Fibroblast of lung (primary cell): ENCODE measurements around the gene CHRM1. TPM values are rescaled to one million over a fixed set of nuclear protein-coding genes. Genes with fewer than 3 reads are reported as not detected.

Experiments used
- DNase-seq, 2 donors: peaks; one replicate each; pipeline versions ENCODE4 v3.0.0 to v3.0.0-alpha.2; 2010; ENCODE audit warnings: low read depth in 2 of 2
- H2AFZ ChIP-seq: 2 replicates; pipeline ENCODE4 v1.5.1; 2012; ENCODE audit warnings: low read length, control low read depth, inconsistent platforms
- H3K27ac ChIP-seq: 2 replicates; pipeline ENCODE4 v1.5.1; 2011; ENCODE audit warnings: low read length, control low read depth; ENCODE audit not compliant: insufficient read depth
- H3K27me3 ChIP-seq: 2 replicates; pipeline ENCODE4 v1.5.1; 2011; ENCODE audit warnings: mild to moderate bottlenecking, low read length; ENCODE audit not compliant: control insufficient read depth, insufficient read depth
- H3K36me3 ChIP-seq: 2 replicates; pipeline ENCODE4 v1.5.1; 2011; ENCODE audit warnings: low read length; ENCODE audit not compliant: control insufficient read depth, insufficient read depth
- H3K4me1 ChIP-seq: 2 replicates; pipeline ENCODE4 v1.5.1; 2011; ENCODE audit warnings: low read length; ENCODE audit not compliant: control insufficient read depth, insufficient read depth; ENCODE audit errors: extremely low read depth
- H3K4me2 ChIP-seq: 2 replicates; pipeline ENCODE4 v1.5.1; 2011; ENCODE audit warnings: low read length, control low read depth; ENCODE audit not compliant: insufficient read depth; ENCODE audit errors: extremely low read depth
- H3K4me3 ChIP-seq, 4 experiments: fragments of 200-600 bp in 1 of 4; sonication (generic) in 1 of 4; replicated peaks in 1 of 4; 2 replicates each; pipeline ENCODE4 v1.5.1; 2011 to 2016; ENCODE audit warnings: low read length in 4 of 4, low read depth in 3 of 4, mild to moderate bottlenecking in 3 of 4, control low read depth in 2 of 4, inconsistent platforms in 1 of 4, mixed read lengths in 1 of 4; ENCODE audit not compliant: insufficient read depth in 1 of 4; ENCODE audit errors: control extremely low read depth in 1 of 4
- H3K79me2 ChIP-seq: 2 replicates; pipeline ENCODE4 v1.5.1; 2012; ENCODE audit warnings: mild to moderate bottlenecking, low read length, inconsistent platforms; ENCODE audit not compliant: control insufficient read depth, insufficient read depth
- H3K9ac ChIP-seq: 2 replicates; pipeline ENCODE4 v1.5.1; 2011; ENCODE audit warnings: mild to moderate bottlenecking, low read length, control low read depth; ENCODE audit not compliant: insufficient read depth
- H3K9me3 ChIP-seq: 2 replicates; pipeline ENCODE4 v1.5.1; 2012; ENCODE audit warnings: low read depth, low read length; ENCODE audit not compliant: control insufficient read depth, insufficient read depth
- H4K20me1 ChIP-seq: 2 replicates; pipeline ENCODE4 v1.5.1; 2011; ENCODE audit warnings: low read length; ENCODE audit not compliant: control insufficient read depth, insufficient read depth; ENCODE audit errors: extremely low read depth
- CTCF ChIP-seq, 2 donors: IDR thresholded peaks in 1 of 2; conservative IDR thresholded peaks in 1 of 2; 1 replicate in 1 of 2; 2 replicates in 1 of 2; pipeline ENCODE4 v1.5.1; 2011 to 2012; ENCODE audit warnings: low read length in 2 of 2, control low read depth in 1 of 2, inconsistent platforms in 1 of 2, low read depth in 1 of 2, mild to moderate bottlenecking in 1 of 2
- EZH2 ChIP-seq: IDR thresholded peaks from 2 replicates; pipeline ENCODE4 v1.5.1; 2012; ENCODE audit warnings: low read length, control low read depth, mild to moderate bottlenecking; ENCODE audit errors: missing control alignments
- polyA plus RNA-seq, 2 donors: library from polyadenylated mRNA; depleted of rRNA in 1 of 2; stranded (reverse) in 1 of 2; unstranded in 1 of 2; fragments of >200 nt; gene quantifications; 2 replicates each; pipeline ENCODE4 v1.2.1, GENCODE V29; 2011 to 2012; ENCODE audit warnings: missing spikeins in 1 of 2
- total RNA-seq: library from RNA; depleted of rRNA; stranded (reverse); fragments of >200 nt; gene quantifications from 2 replicates; pipeline ENCODE4 v1.2.1, GENCODE V29; 2014

The CHRM1 gene
- total and polyA plus RNA-seq, 2 donors (not counting 1 experiment from before 2014, with no cell fraction given) = not detected

GRCh38 chr11:62897311-62897710 lies 23.9 kb downstream of the CHRM1 start:
- no peak for TF ChIP-seq EZH2
- TF ChIP-seq CTCF (conservative IDR thresholded peaks at IDR 0.05 in 1 of 2, IDR thresholded peaks at IDR 0.05 in 1 of 2; ENCODE audit: low read depth in 1 of 2, low read length in 2 of 2) = no peak
- Histone ChIP-seq H3K4me3 (no peak overlapping the region), H2AFZ (no peak overlapping the region), H3K9me3 (no peaks in the 10 kb centered on the region), H3K4me1 (no peaks in the 10 kb centered on the region), H3K79me2 (no peaks in the 10 kb centered on the region), H3K9ac (no peak overlapping the region), H3K4me2 (no peak overlapping the region), H3K36me3 (no peaks in the 10 kb centered on the region), H3K27ac (no peak overlapping the region), H3K27me3 (peaks cover 3% of the 10 kb centered on the region), H4K20me1 (no peaks in the 10 kb centered on the region)
- no peak for DNase-seq

- no peak overlapping the region for H3K4me2 ChIP-seq
- H4K20me1 ChIP-seq = no peaks in the 10 kb centered on the region
- no peaks in the 10 kb centered on the region for H3K9me3 ChIP-seq
- no peak overlapping the region for H3K27ac ChIP-seq
- no peak overlapping the region for H3K4me3 ChIP-seq
- H3K36me3 ChIP-seq = no peaks in the 10 kb centered on the region
- no peak overlapping the region for H2AFZ ChIP-seq
- no peaks in the 10 kb centered on the region for H3K79me2 ChIP-seq
- TF ChIP-seq EZH2 = no peak
- TF ChIP-seq CTCF (conservative IDR thresholded peaks at IDR 0.05 in 1 of 2, IDR thresholded peaks at IDR 0.05 in 1 of 2; ENCODE audit: low read depth in 1 of 2, low read length in 2 of 2) = no peak
- H3K9ac ChIP-seq = no peak overlapping the region
- DNase-seq = no peak
- no peaks in the 10 kb centered on the region for H3K4me1 ChIP-seq
- peaks cover 3% of the 10 kb centered on the region for H3K27me3 ChIP-seq
These were observed 25.1 kb downstream of the CHRM1 start for GRCh38 chr11:62896049-62896448.

- Histone ChIP-seq H3K9me3 (no peaks in the 10 kb centered on the region), H4K20me1 (no peaks in the 10 kb centered on the region), H3K79me2 (no peaks in the 10 kb centered on the region), H3K9ac (no peak overlapping the region), H2AFZ (no peak overlapping the region), H3K36me3 (no peaks in the 10 kb centered on the region), H3K4me1 (no peaks in the 10 kb centered on the region), H3K27ac (no peak overlapping the region), H3K4me3 (no peak overlapping the region), H3K4me2 (no peak overlapping the region), H3K27me3 (peaks cover 3% of the 10 kb centered on the region)
- TF ChIP-seq CTCF (conservative IDR thresholded peaks at IDR 0.05 in 1 of 2, IDR thresholded peaks at IDR 0.05 in 1 of 2; ENCODE audit: low read depth in 1 of 2, low read length in 2 of 2) (no peak), EZH2 (no peak)
- no peak for DNase-seq
These were observed 25.7 kb downstream of the CHRM1 start for GRCh38 chr11:62895501-62895900.
